ENCODE data around the gene RXRA. TPM values are rescaled to one million over a fixed set of nuclear protein-coding genes. Genes with fewer than 3 reads are reported as not detected.

RXRA gene
- total and polyA plus RNA-seq, 2 of the 4 experiments (the other 2 are of a cell fraction): 7.5 to 17.9 TPM

GRCh38 chr9:134425812-134426211, 99.6 kb downstream of the RXRA start:
- H3K14ac ChIP-seq (replicated peaks; ENCODE audit: low read depth, low read length): no peak overlapping the region
- no peaks in the 10 kb centered on the region for H3K4me1 ChIP-seq (ENCODE audit: control insufficient read depth, insufficient read depth, low read length)
- TF ChIP-seq POLR2A (IDR thresholded peaks at IDR 0.05; ENCODE audit: low read depth, low read length) (no peak), CTCF (conservative IDR thresholded peaks at IDR 0.05; ENCODE audit: low read depth, low read length) (no peak), ELK1 (IDR thresholded peaks at IDR 0.05; ENCODE audit: borderline replicate concordance, low read depth, low read length) (no peak), SMC3 (IDR thresholded peaks at IDR 0.05; ENCODE audit: low read depth, low read length) (no peak), RCOR1 (IDR thresholded peaks at IDR 0.05; ENCODE audit: insufficient replicate concordance, low read length) (no peak), NFE2L2 (IDR thresholded peaks at IDR 0.05; ENCODE audit: low read depth, low read length) (no peak), BHLHE40 (IDR thresholded peaks at IDR 0.05; ENCODE audit: low read depth, low read length) (no peak), RFX5 (IDR thresholded peaks at IDR 0.05; ENCODE audit: low read depth, low read length) (no peak), FOS (IDR thresholded peaks at IDR 0.05; ENCODE audit: low read depth, low read length) (no peak), CHD1 (IDR thresholded peaks at IDR 0.05; ENCODE audit: low read depth, low read length) (no peak), MAFK (IDR thresholded peaks at IDR 0.05; ENCODE audit: low read depth, low read length) (no peak), CEBPB (IDR thresholded peaks at IDR 0.05; ENCODE audit: low read depth, low read length) (no peak)
- TF ChIP-seq, protein P1, sequence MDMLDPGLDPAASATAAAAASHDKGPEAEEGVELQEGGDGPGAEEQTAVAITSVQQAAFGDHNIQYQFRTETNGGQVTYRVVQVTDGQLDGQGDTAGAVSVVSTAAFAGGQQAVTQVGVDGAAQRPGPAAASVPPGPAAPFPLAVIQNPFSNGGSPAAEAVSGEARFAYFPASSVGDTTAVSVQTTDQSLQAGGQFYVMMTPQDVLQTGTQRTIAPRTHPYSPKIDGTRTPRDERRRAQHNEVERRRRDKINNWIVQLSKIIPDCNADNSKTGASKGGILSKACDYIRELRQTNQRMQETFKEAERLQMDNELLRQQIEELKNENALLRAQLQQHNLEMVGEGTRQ (IDR thresholded peaks at IDR 0.05; ENCODE audit: low read depth, low read length): no peak
- 77% methylated on average over 5 of the region's 9 CpGs; no CpG with 5 or more reads in 1 of the 2 experiments for WGBS, 2 experiments (ENCODE audit: extremely low coverage in 2 of 2, insufficient read length in 1 of 2)
- no TSS peak for BruUV-seq (replicated peaks)
- CTCF ChIA-PET: no interaction called here
- H3K4ac ChIP-seq (ENCODE audit: low read depth, low read length): no peak overlapping the region
- peaks cover 0 to 5% of the 10 kb centered on the region in 2 experiments; a peak in 1 of 4 replicates for H3K79me1 ChIP-seq (ENCODE audit: low read depth in 1 of 2, low read length in 2 of 2)
- H2BK20ac ChIP-seq (ENCODE audit: low read depth, low read length): no peak overlapping the region
- no peak overlapping the region for H3K27ac ChIP-seq (ENCODE audit: insufficient read depth, low read length)
- no peak overlapping the region for H4K5ac ChIP-seq (ENCODE audit: low read depth, low read length)
- H4K20me1 ChIP-seq (ENCODE audit: insufficient read depth, low read length): peaks cover 19% of the 10 kb centered on the region
- intact Hi-C loops (cut with micrococcal nuclease) (no loop called here), dilution Hi-C loops (cut with HindIII; ENCODE audit: low sequenced_read_pairs, unreplicated experiment) (no loop called here), in situ Hi-C loops (cut with MboI; ENCODE audit: low sequenced_read_pairs) (loop anchor here (5.0 kb wide), 1 partner anchor 94 kb away; no protein-coding TSS in a partner anchor)
- no peaks in the 10 kb centered on the region for H3K9me3 ChIP-seq (ENCODE audit: control insufficient read depth, insufficient read depth, low read length)
- no peak overlapping the region for H2AFZ ChIP-seq (replicated peaks; ENCODE audit: low read length, poor library complexity)
- H3K18ac ChIP-seq (ENCODE audit: low read depth, low read length): no peak overlapping the region
- H3K9ac ChIP-seq (ENCODE audit: low read depth, low read length): no peak overlapping the region
- H2AK9ac ChIP-seq (replicated peaks; ENCODE audit: low read depth, low read length, poor library complexity): no peak overlapping the region
- no peak overlapping the region for H2BK15ac ChIP-seq (ENCODE audit: low read depth, low read length)
- no peak overlapping the region for H2AK5ac ChIP-seq (ENCODE audit: low read depth, low read length)
- no peaks in the 10 kb centered on the region for H3K9me1 ChIP-seq (ENCODE audit: insufficient read depth, low read length)
- H3K4me2 ChIP-seq (ENCODE audit: low read depth, low read length): no peak overlapping the region
- H3K4me3 ChIP-seq (ENCODE audit: insufficient read depth, low read depth, low read length): no peak overlapping the region
- no peak overlapping the region for H3K56ac ChIP-seq (ENCODE audit: extremely low read depth, insufficient read depth, low read length)
- no peaks in the 10 kb centered on the region for H3K27me3 ChIP-seq (ENCODE audit: control insufficient read depth, insufficient read depth, low read length)
- peaks cover 60% of the 10 kb centered on the region for H3K36me3 ChIP-seq (ENCODE audit: control insufficient read depth, insufficient read depth, low read length)
- DNase-seq (no peak), ATAC-seq (ENCODE audit: low read depth) (no peak)
- POLR2A ChIA-PET (ENCODE audit: unreplicated experiment): no interaction called here
- H4K8ac ChIP-seq (ENCODE audit: low read depth in 2 of 2, low read length in 2 of 2): no peak overlapping the region
- H4K91ac ChIP-seq (ENCODE audit: insufficient read depth, low read depth, low read length): no peak overlapping the region
- H2BK120ac ChIP-seq (ENCODE audit: low read depth, low read length): no peak overlapping the region
- H3K23ac ChIP-seq (ENCODE audit: low read depth, low read length): no peak overlapping the region
- H2BK5ac ChIP-seq (ENCODE audit: low read depth, low read length, poor library complexity, severe bottlenecking): no peak overlapping the region
